PC-9 (cell line): Measurements from ENCODE around the gene MLF2.
"Not testable (repeated sequence)": the region's sequence is repeated elsewhere in the genome, so short reads cannot be mapped to it uniquely, and the experiment has no call there.

Experiments used
- EZH2 ChIP-seq: fragments of 200-600 bp; sonication (generic); IDR thresholded peaks from 2 replicates; pipeline ENCODE4 v1.8.0; 2017; ENCODE audit warnings: antibody characterized with exemption, low read depth
- TF ChIP-seq, protein P1 (sequence below): fragments of 200-600 bp; sonication (generic); conservative IDR thresholded peaks from 2 replicates; pipeline ENCODE4 v1.6.1; 2017; ENCODE audit warnings: mixed run types, antibody characterized with exemption, mild to moderate bottlenecking, moderate library complexity

DNA sequence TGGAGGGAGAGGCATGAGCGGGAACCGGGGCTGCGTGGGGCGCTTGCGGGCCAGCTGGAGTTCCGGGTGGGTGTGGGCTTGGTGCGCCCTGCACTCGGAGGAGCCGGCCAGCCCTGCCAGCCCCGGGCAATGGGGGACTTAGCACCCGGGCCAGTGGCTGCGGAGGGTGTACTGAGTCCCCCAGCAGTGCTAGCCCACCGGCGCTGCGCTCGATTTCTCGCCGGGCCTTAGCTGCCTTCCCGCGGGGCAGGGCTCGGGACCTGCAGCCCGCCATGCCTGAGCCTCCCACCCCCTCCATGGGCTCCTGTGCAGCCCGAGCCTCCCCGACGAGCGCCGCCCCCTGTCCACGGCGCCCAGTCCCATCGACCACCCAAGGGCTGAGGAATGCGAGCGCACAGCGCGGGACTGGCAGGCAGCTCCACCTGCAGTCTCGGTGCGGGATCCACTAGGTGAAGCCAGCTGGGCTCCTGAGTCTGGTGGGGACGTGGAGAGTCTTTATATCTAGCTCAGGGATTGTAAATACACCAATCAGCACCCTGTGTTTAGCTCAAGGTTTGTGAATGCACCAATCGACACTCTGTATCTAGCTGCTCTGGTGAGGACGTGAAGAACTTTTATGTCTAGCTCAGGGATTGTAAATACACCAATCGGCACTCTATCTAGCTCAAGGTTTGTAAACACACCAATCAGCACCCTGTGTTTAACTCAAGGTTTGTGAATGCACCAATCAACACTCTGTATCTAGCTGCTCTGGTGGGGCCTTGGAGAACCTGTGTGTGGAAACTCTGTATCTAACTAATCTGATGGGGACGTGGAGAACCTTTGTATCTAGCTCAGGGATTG is 36.7 kb downstream of the MLF2 start:
- TF ChIP-seq, protein P1, sequence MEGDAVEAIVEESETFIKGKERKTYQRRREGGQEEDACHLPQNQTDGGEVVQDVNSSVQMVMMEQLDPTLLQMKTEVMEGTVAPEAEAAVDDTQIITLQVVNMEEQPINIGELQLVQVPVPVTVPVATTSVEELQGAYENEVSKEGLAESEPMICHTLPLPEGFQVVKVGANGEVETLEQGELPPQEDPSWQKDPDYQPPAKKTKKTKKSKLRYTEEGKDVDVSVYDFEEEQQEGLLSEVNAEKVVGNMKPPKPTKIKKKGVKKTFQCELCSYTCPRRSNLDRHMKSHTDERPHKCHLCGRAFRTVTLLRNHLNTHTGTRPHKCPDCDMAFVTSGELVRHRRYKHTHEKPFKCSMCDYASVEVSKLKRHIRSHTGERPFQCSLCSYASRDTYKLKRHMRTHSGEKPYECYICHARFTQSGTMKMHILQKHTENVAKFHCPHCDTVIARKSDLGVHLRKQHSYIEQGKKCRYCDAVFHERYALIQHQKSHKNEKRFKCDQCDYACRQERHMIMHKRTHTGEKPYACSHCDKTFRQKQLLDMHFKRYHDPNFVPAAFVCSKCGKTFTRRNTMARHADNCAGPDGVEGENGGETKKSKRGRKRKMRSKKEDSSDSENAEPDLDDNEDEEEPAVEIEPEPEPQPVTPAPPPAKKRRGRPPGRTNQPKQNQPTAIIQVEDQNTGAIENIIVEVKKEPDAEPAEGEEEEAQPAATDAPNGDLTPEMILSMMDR = not testable (repeated sequence)
- not testable (repeated sequence) for TF ChIP-seq EZH2
